Neural progenitor cell (in vitro differentiated cells): ENCODE results near the gene MTHFSD. TPM values are rescaled to one million over a fixed set of nuclear protein-coding genes. Genes with fewer than 3 reads are reported as not detected.

Experiments
- DNase-seq: peaks from one replicate; pipeline ENCODE4 v3.0.0-alpha.2; 2016; ENCODE audit warnings: low spot score
- H2AFZ ChIP-seq: fragments of 200-600 bp; sonication (generic); replicated peaks from 2 replicates; pipeline ENCODE4 v1.6.1; 2016; ENCODE audit warnings: antibody characterized with exemption
- H3F3A ChIP-seq: fragments of 200-600 bp; sonication (generic); 2 replicates; pipeline ENCODE4 v1.6.1; 2016; ENCODE audit warnings: antibody characterized with exemption, low read depth
- H3K27ac ChIP-seq: fragments of 200-600 bp; sonication (generic); 2 replicates; pipeline ENCODE4 v1.5.1; 2016; ENCODE audit warnings: mild to moderate bottlenecking
- H3K27me3 ChIP-seq: fragments of 200-600 bp; sonication (generic); 2 replicates; pipeline ENCODE4 v1.6.1; 2016; ENCODE audit warnings: mild to moderate bottlenecking, moderate library complexity
- H3K36me3 ChIP-seq: fragments of 200-600 bp; sonication (generic); 2 replicates; pipeline ENCODE4 v1.5.1; 2016
- H3K4me1 ChIP-seq: fragments of 200-600 bp; sonication (generic); 2 replicates; pipeline ENCODE4 v1.6.1; 2016; ENCODE audit warnings: mixed run types
- H3K4me2 ChIP-seq: fragments of 200-600 bp; sonication (generic); 2 replicates; pipeline ENCODE4 v1.6.1; 2016
- H3K4me3 ChIP-seq: fragments of 200-600 bp; sonication (generic); 2 replicates; pipeline ENCODE4 v1.5.1; 2016
- H3K79me2 ChIP-seq: fragments of 200-600 bp; sonication (generic); 2 replicates; pipeline ENCODE4 v1.6.1; 2016; ENCODE audit warnings: low read depth
- H3K9ac ChIP-seq: fragments of 200-600 bp; sonication (generic); 2 replicates; pipeline ENCODE4 v1.6.1; 2016
- H3K9me3 ChIP-seq: fragments of 200-600 bp; sonication (generic); 2 replicates; pipeline ENCODE4 v1.5.1; 2016; ENCODE audit warnings: low read depth
- H4K20me1 ChIP-seq: fragments of 200-600 bp; sonication (generic); 2 replicates; pipeline ENCODE4 v1.6.1; 2016; ENCODE audit warnings: low read depth
- H3K27ac Mint-ChIP-seq: 3 replicates; pipeline ENCODE4 v1.8.0; 2021; ENCODE audit warnings: mixed read lengths
- H3K27me3 Mint-ChIP-seq: 2 replicates; pipeline ENCODE4 v1.8.0; 2022; ENCODE audit warnings: low read depth, mild to moderate bottlenecking, inconsistent platforms, moderate library complexity, mixed read lengths; ENCODE audit not compliant: insufficient read depth
- H3K36me3 Mint-ChIP-seq: 3 replicates; pipeline ENCODE4 v1.8.0; 2021; ENCODE audit warnings: mixed read lengths
- H3K4me1 Mint-ChIP-seq: 3 replicates; pipeline ENCODE4 v1.8.0; 2021; ENCODE audit warnings: mixed read lengths
- H3K4me3 Mint-ChIP-seq: 3 replicates; pipeline ENCODE4 v1.8.0; 2021; ENCODE audit warnings: mild to moderate bottlenecking, moderate library complexity, mixed read lengths
- H3K9me3 Mint-ChIP-seq: 3 replicates; pipeline ENCODE4 v1.8.0; 2020; ENCODE audit warnings: mixed read lengths
- CTCF ChIP-seq: fragments of 200-600 bp; sonication (generic); IDR thresholded peaks from 2 replicates; pipeline ENCODE4 v1.5.1; 2017; ENCODE audit warnings: antibody characterized with exemption, mild to moderate bottlenecking
- EZH2 ChIP-seq: fragments of 200-600 bp; sonication (generic); IDR thresholded peaks from 2 replicates; pipeline ENCODE4 v1.6.1; 2017; ENCODE audit warnings: antibody characterized with exemption, mild to moderate bottlenecking, moderate library complexity
- EZH2phosphoT487 ChIP-seq: fragments of 200-600 bp; sonication (generic); IDR thresholded peaks from 2 replicates; pipeline ENCODE4 v1.6.1; 2017; ENCODE audit warnings: antibody characterized with exemption
- total RNA-seq: library from RNA; depleted of rRNA; stranded (reverse); fragments of >200 nt; gene quantifications from 2 replicates; pipeline ENCODE4 v1.2.3, GENCODE V29; 2015; ENCODE audit warnings: low replicate concordance

The MTHFSD gene
- total RNA-seq, 1 donor from 2014 or later: 17.4 TPM

GRCh38 chr16:86505899-86506864 lies 48.9 kb downstream of the MTHFSD start:
- H3K4me1 Mint-ChIP-seq: peaks cover 22% of the 10 kb centered on the region

DNA sequence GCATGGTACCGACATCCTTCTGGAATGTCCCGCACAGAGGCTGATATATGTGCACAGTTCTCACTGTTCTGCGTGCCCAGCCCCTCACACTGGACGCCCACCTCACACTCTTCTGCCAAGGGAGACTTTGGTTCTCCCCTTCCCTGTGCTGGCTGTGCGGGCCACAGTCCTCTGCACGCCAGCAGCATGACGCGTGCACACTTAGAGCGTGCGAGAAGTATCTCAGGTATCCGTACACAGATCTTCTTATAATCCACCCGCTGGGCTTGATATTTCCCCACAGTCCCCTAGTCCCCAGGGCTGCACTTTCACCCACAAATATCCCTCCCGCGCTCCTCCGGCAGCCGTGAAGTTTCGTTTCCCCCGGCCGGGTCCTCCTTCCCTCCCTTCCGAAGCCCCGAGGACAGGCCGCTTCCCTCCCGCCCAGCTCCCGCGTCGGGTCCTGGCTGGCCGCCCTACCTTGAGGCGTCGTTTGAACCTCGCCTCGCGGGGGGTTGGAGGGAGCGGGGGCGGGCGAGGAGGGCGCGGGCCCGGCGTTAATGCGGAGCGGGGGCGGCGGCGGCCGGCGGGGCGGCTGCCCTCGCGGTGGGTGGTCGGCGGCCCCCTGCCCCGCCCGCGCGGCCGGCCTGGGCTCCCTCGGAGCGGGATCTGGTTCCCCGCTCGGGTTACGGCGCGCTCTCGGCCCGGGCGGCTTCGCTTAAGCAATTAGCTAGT lies 49.7 kb downstream of the MTHFSD start:
- DNase-seq: peak; percentile 68
- no peaks in the 10 kb centered on the region for H3K9me3 Mint-ChIP-seq
- H3K4me3 ChIP-seq: no peak overlapping the region
- no peaks in the 10 kb centered on the region for H3K9me3 ChIP-seq
- H2AFZ ChIP-seq: no peak overlapping the region
- H3K36me3 ChIP-seq: no peaks in the 10 kb centered on the region
- H3K4me1 ChIP-seq: peaks cover 11% of the 10 kb centered on the region
- H3F3A ChIP-seq: peaks cover 12% of the 10 kb centered on the region
- H3K9ac ChIP-seq: no peak overlapping the region
- no peaks in the 10 kb centered on the region for H3K36me3 Mint-ChIP-seq
- H3K27me3 Mint-ChIP-seq: peaks cover 82% of the 10 kb centered on the region
- peak overlapping the region; percentile 37 for H3K4me2 ChIP-seq
- H3K79me2 ChIP-seq: no peaks in the 10 kb centered on the region
- TF ChIP-seq EZH2 (peak; percentile 90), EZH2phosphoT487 (peak; percentile 79), CTCF (no peak)
- H3K27ac ChIP-seq: no peak overlapping the region
- H4K20me1 ChIP-seq: peaks cover 98% of the 10 kb centered on the region
- peak overlapping the region; percentile 70 for H3K4me3 Mint-ChIP-seq
- H3K27me3 ChIP-seq: peaks cover 100% of the 10 kb centered on the region
- H3K27ac Mint-ChIP-seq: peak overlapping the region; percentile 29
- H3K4me1 Mint-ChIP-seq: peaks cover 20% of the 10 kb centered on the region

More at GRCh38 chr16:86505899-86506864, 48.9 kb downstream of the MTHFSD start:
- no peaks in the 10 kb centered on the region for H3K79me2 ChIP-seq
- H2AFZ ChIP-seq: no peak overlapping the region
- H3K27me3 Mint-ChIP-seq: peaks cover 77% of the 10 kb centered on the region
- peaks cover 100% of the 10 kb centered on the region for H3K27me3 ChIP-seq
- no peaks in the 10 kb centered on the region for H3K36me3 ChIP-seq
- H4K20me1 ChIP-seq: peaks cover 98% of the 10 kb centered on the region
- H3K36me3 Mint-ChIP-seq: no peaks in the 10 kb centered on the region
- H3K4me3 Mint-ChIP-seq: peak overlapping the region; percentile 39
- H3K27ac Mint-ChIP-seq: no peak overlapping the region
- no peak overlapping the region for H3K27ac ChIP-seq
- no peak overlapping the region for H3K9ac ChIP-seq
- H3K9me3 ChIP-seq: no peaks in the 10 kb centered on the region
- H3K4me3 ChIP-seq: no peak overlapping the region
- H3K4me2 ChIP-seq: no peak overlapping the region
- no peak for DNase-seq
- H3K4me1 ChIP-seq: peaks cover 11% of the 10 kb centered on the region
- peak; percentile 79 for TF ChIP-seq EZH2
- TF ChIP-seq EZH2phosphoT487: peak; percentile 73
- no peak for TF ChIP-seq CTCF
- no peaks in the 10 kb centered on the region for H3K9me3 Mint-ChIP-seq
- H3F3A ChIP-seq: peaks cover 18% of the 10 kb centered on the region

DNA sequence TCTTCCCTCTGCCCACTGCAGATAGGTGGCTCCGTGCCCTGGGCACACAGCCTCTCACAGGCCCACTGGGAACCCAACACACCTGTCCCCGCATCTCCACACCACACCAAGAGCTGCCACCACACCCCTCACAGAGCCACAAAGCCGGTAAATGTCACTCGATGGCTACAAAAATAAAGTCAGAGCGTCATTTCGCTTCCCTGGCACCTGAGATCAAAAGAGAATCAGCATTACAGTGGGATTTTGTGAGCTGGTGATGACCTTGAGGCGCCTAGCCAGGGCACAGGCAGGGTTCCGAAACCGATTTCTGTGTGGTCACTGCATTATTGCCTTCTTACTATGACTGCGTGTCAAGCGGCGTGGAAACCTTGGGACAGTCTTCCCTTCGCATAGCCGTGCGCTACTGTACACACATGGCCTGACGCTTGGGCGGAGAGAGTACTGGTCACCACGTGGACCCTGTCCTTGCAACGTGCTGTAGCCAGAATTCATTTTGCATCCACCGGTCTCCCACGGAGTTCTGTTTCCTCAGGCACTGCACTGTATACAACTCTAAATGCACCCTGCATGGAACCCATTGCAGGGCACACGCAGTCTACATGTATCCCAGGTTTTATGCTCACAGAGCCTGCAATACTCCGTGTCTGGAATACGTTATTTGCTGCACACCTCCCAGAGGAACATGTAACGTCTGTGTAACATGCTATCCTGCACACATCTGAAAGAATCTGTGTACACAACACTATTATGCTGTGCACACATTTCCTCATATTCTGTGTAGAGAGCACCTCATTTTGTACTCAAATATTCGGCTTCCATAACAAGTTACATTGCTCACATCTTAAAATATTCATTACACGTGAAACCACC lies 50.5 kb downstream of the MTHFSD start:
- Histone ChIP-seq H3K9me3 (no peaks in the 10 kb centered on the region), H3K36me3 (no peaks in the 10 kb centered on the region), H3F3A (peaks cover 7% of the 10 kb centered on the region), H3K4me2 (no peak overlapping the region), H3K79me2 (no peaks in the 10 kb centered on the region), H3K27me3 (peaks cover 100% of the 10 kb centered on the region), H3K9ac (no peak overlapping the region), H4K20me1 (peaks cover 99% of the 10 kb centered on the region), H3K4me1 (peaks cover 7% of the 10 kb centered on the region), H2AFZ (no peak overlapping the region), H3K27ac (no peak overlapping the region), H3K4me3 (no peak overlapping the region)
- H3K36me3 Mint-ChIP-seq: no peaks in the 10 kb centered on the region
- DNase-seq: no peak
- no peaks in the 10 kb centered on the region for H3K9me3 Mint-ChIP-seq
- TF ChIP-seq CTCF (no peak), EZH2 (peak; percentile 80), EZH2phosphoT487 (peak; percentile 86)
- peak overlapping the region; percentile 70 for H3K4me3 Mint-ChIP-seq
- peak overlapping the region; percentile 29 for H3K27ac Mint-ChIP-seq
- peaks cover 88% of the 10 kb centered on the region for H3K27me3 Mint-ChIP-seq
- peaks cover 22% of the 10 kb centered on the region for H3K4me1 Mint-ChIP-seq
